ENCODE measurements around the gene SULT1C3.

The SULT1C3 gene

GRCh38 chr2:108217211-108217610 is 22.6 kb upstream of the SULT1C3 start:
- H2AFZ ChIP-seq (ENCODE audit: low read depth), result no peak overlapping the region
- no peak for TF ChIP-seq CTCF (conservative IDR thresholded peaks at IDR 0.05; ENCODE audit: low read depth, low read length)
- no peak overlapping the region for H3K9ac ChIP-seq
- H3K4me1 ChIP-seq (ENCODE audit: low read depth, poor library complexity, severe bottlenecking), result no peaks in the 10 kb centered on the region
- H3K36me3 ChIP-seq (ENCODE audit: insufficient read depth), result no peaks in the 10 kb centered on the region
- no peak overlapping the region for H3K4me3 ChIP-seq (IDR thresholded peaks at IDR 0.05; ENCODE audit: insufficient read depth, low read depth, low read length)
- H4K20me1 ChIP-seq (ENCODE audit: insufficient read depth), result no peaks in the 10 kb centered on the region
- no peak overlapping the region for H3K27ac ChIP-seq
- no peak overlapping the region for H3K4me2 ChIP-seq
- no peaks in the 10 kb centered on the region for H3K27me3 ChIP-seq (ENCODE audit: insufficient read depth, low read depth)
- no peaks in the 10 kb centered on the region for H3K79me2 ChIP-seq (ENCODE audit: insufficient read depth, low read depth)

GRCh38 chr2:108219688-108220087 is 20.1 kb upstream of the SULT1C3 start:
- Histone ChIP-seq H3K27me3 (ENCODE audit: insufficient read depth, low read depth) (no peaks in the 10 kb centered on the region), H3K27ac (no peak overlapping the region), H3K4me2 (no peak overlapping the region), H3K79me2 (ENCODE audit: insufficient read depth, low read depth) (no peaks in the 10 kb centered on the region), H4K20me1 (ENCODE audit: insufficient read depth) (no peaks in the 10 kb centered on the region), H3K4me1 (ENCODE audit: low read depth, poor library complexity, severe bottlenecking) (no peaks in the 10 kb centered on the region), H3K36me3 (ENCODE audit: insufficient read depth) (no peaks in the 10 kb centered on the region), H3K4me3 (IDR thresholded peaks at IDR 0.05; ENCODE audit: insufficient read depth, low read depth, low read length) (no peak overlapping the region), H3K9ac (no peak overlapping the region), H2AFZ (ENCODE audit: low read depth) (no peak overlapping the region)
- TF ChIP-seq CTCF (conservative IDR thresholded peaks at IDR 0.05; ENCODE audit: low read depth, low read length), result no peak

GRCh38 chr2:108220191-108220590 is 19.6 kb upstream of the SULT1C3 start:
- Histone ChIP-seq H3K4me3 (IDR thresholded peaks at IDR 0.05; ENCODE audit: insufficient read depth, low read depth, low read length) (no peak overlapping the region), H3K4me1 (ENCODE audit: low read depth, poor library complexity, severe bottlenecking) (no peaks in the 10 kb centered on the region), H3K9ac (no peak overlapping the region), H3K4me2 (no peak overlapping the region), H3K27me3 (ENCODE audit: insufficient read depth, low read depth) (no peaks in the 10 kb centered on the region), H3K27ac (no peak overlapping the region), H3K79me2 (ENCODE audit: insufficient read depth, low read depth) (no peaks in the 10 kb centered on the region), H2AFZ (ENCODE audit: low read depth) (no peak overlapping the region), H4K20me1 (ENCODE audit: insufficient read depth) (no peaks in the 10 kb centered on the region), H3K36me3 (ENCODE audit: insufficient read depth) (no peaks in the 10 kb centered on the region)
- TF ChIP-seq CTCF (conservative IDR thresholded peaks at IDR 0.05; ENCODE audit: low read depth, low read length), result no peak

- H3K79me2 ChIP-seq (ENCODE audit: insufficient read depth, low read depth), result no peaks in the 10 kb centered on the region
- no peaks in the 10 kb centered on the region for H3K36me3 ChIP-seq (ENCODE audit: insufficient read depth)
- TF ChIP-seq CTCF (conservative IDR thresholded peaks at IDR 0.05; ENCODE audit: low read depth, low read length), result no peak
- H3K27me3 ChIP-seq (ENCODE audit: insufficient read depth, low read depth), result no peaks in the 10 kb centered on the region
- H3K9ac ChIP-seq, result no peak overlapping the region
- H3K4me1 ChIP-seq (ENCODE audit: low read depth, poor library complexity, severe bottlenecking), result no peaks in the 10 kb centered on the region
- no peak overlapping the region for H2AFZ ChIP-seq (ENCODE audit: low read depth)
- no peak overlapping the region for H3K4me3 ChIP-seq (IDR thresholded peaks at IDR 0.05; ENCODE audit: insufficient read depth, low read depth, low read length)
- H3K27ac ChIP-seq, result no peak overlapping the region
- H3K4me2 ChIP-seq, result no peak overlapping the region
- H4K20me1 ChIP-seq (ENCODE audit: insufficient read depth), result no peaks in the 10 kb centered on the region
Observed at GRCh38 chr2:108220942-108221541, 18.7 kb upstream of the SULT1C3 start.

All from KMS-11 (cell line).